Brain microvascular endothelial cell (primary cell): ENCODE data around the gene SOX5.

ENCODE experiments used
- DNase-seq: peaks from one replicate; pipeline ENCODE4 v3.0.0-alpha.2; 2020
- H3K27ac ChIP-seq: fragments of 250-450 bp; sonication (Bioruptor Pico); 2 replicates; pipeline ENCODE4 v1.5.1; 2020; ENCODE audit warnings: mild to moderate bottlenecking, moderate library complexity
- H3K27me3 ChIP-seq: fragments of 250-450 bp; sonication (Bioruptor Pico); replicated peaks from 2 replicates; pipeline ENCODE4 v1.5.1; 2020; ENCODE audit warnings: mild to moderate bottlenecking
- H3K36me3 ChIP-seq: fragments of 250-450 bp; sonication (Bioruptor Pico); replicated peaks from 2 replicates; pipeline ENCODE4 v1.5.1; 2020; ENCODE audit warnings: mild to moderate bottlenecking
- H3K4me3 ChIP-seq: 2 replicates; pipeline ENCODE4 v1.5.1; 2011; ENCODE audit warnings: low read depth, mild to moderate bottlenecking, control low read depth, low read length, moderate library complexity
- CTCF ChIP-seq: IDR thresholded peaks from 2 replicates; pipeline ENCODE4 v1.5.1; 2011; ENCODE audit warnings: low read depth, mild to moderate bottlenecking, moderate library complexity, low read length, control low read depth, inconsistent platforms; ENCODE audit errors: missing control alignments
- in situ Hi-C: cut with HindIII; loops from 2 replicates; pipeline ENCODE4 v1.10.0; 2017; ENCODE audit warnings: low sequenced_read_pairs, low pct_ligation_motif_present

Gene SOX5

GRCh38 chr12:23945249-23945648 is 4.2 kb downstream of the SOX5 start:
- no peaks in the 10 kb centered on the region for H3K27me3 ChIP-seq
- no peak for DNase-seq
- no peak overlapping the region for H3K4me3 ChIP-seq
- in situ Hi-C loops, result no loop called here
- no peak overlapping the region for H3K27ac ChIP-seq
- TF ChIP-seq CTCF, result no peak
- no peaks in the 10 kb centered on the region for H3K36me3 ChIP-seq

- Histone ChIP-seq H3K4me3 (no peak overlapping the region), H3K27me3 (no peaks in the 10 kb centered on the region), H3K27ac (no peak overlapping the region), H3K36me3 (no peaks in the 10 kb centered on the region)
- in situ Hi-C loops, result no loop called here
- no peak for TF ChIP-seq CTCF
- no peak for DNase-seq
Measured at GRCh38 chr12:23944067-23944466, 5.4 kb downstream of the SOX5 start.

- TF ChIP-seq CTCF, result no peak
- no peak overlapping the region for H3K27ac ChIP-seq
- H3K27me3 ChIP-seq, result no peaks in the 10 kb centered on the region
- in situ Hi-C loops, result no loop called here
- H3K4me3 ChIP-seq, result no peak overlapping the region
- H3K36me3 ChIP-seq, result no peaks in the 10 kb centered on the region
- DNase-seq, result no peak
Measured at GRCh38 chr12:23942841-23943240, 6.6 kb downstream of the SOX5 start.

GRCh38 chr12:23941780-23942179 is 7.7 kb downstream of the SOX5 start:
- in situ Hi-C loops, result no loop called here
- TF ChIP-seq CTCF, result no peak
- no peak overlapping the region for H3K4me3 ChIP-seq

GRCh38 chr12:23938422-23938821 is 11.0 kb downstream of the SOX5 start:
- Histone ChIP-seq H3K27me3 (no peaks in the 10 kb centered on the region), H3K27ac (no peak overlapping the region), H3K36me3 (no peaks in the 10 kb centered on the region), H3K4me3 (no peak overlapping the region)
- no peak for DNase-seq
- no peak for TF ChIP-seq CTCF
- in situ Hi-C loops, result no loop called here

More at GRCh38 chr12:23941780-23942179, 7.7 kb downstream of the SOX5 start:
- DNase-seq, result no peak
- H3K36me3 ChIP-seq, result no peaks in the 10 kb centered on the region
- H3K27me3 ChIP-seq, result no peaks in the 10 kb centered on the region
- no peak overlapping the region for H3K27ac ChIP-seq

- Histone ChIP-seq H3K4me3 (no peak overlapping the region), H3K27ac (no peak overlapping the region), H3K36me3 (no peaks in the 10 kb centered on the region), H3K27me3 (no peaks in the 10 kb centered on the region)
- in situ Hi-C loops, result no loop called here
- DNase-seq, result no peak
- no peak for TF ChIP-seq CTCF
Measured at GRCh38 chr12:23931176-23931575, 18.3 kb downstream of the SOX5 start.
